K562 (cell line): ENCODE measurements around the gene B4GALT7. TPM values are rescaled to one million over a fixed set of nuclear protein-coding genes. Genes with fewer than 3 reads are reported as not detected.

ENCODE experiments used
- CHCHD3 ChIP-seq: fragments of 250-450 bp; sonication (Bioruptor Pico); IDR thresholded peaks from 2 replicates; pipeline ENCODE4 v2.1.2; 2022; ENCODE audit warnings: mild to moderate bottlenecking
- EGR1 ChIP-seq: fragments of 450-650 bp; conservative IDR thresholded peaks from 2 replicates; pipeline ENCODE4 v1.6.1; 2017; ENCODE audit warnings: mild to moderate bottlenecking
- FOSL1 ChIP-seq: fragments of 200-800 bp; sonication (Bioruptor generic); conservative IDR thresholded peaks from 2 replicates; pipeline ENCODE4 v1.6.1; 2016; ENCODE audit warnings: missing genetic modification characterization, missing compliant biosample characterization
- HCFC1 ChIP-seq: IDR thresholded peaks from 2 replicates; pipeline ENCODE4 v1.6.1; 2012; ENCODE audit warnings: low read depth, low read length, improper control_type of control experiment
- MYBL2 ChIP-seq, 2 experiments: fragments of 450-650 bp in 1 of 2; sonication (generic) in 1 of 2; formaldehyde crosslinking in 1 of 2; IDR thresholded peaks; 2 replicates each; pipeline versions ENCODE4 v1.6.1 to v1.8.1; 2017 to 2022; ENCODE audit warnings: borderline replicate concordance in 1 of 2, inconsistent platforms in 1 of 2, low read depth in 1 of 2, mild to moderate bottlenecking in 1 of 2, missing genetic modification reagents in 1 of 2, moderate library complexity in 1 of 2
- PHB ChIP-seq: fragments of 250-450 bp; sonication (Bioruptor Pico); IDR thresholded peaks from 2 replicates; pipeline ENCODE4 v1.5.0; 2021
- SMAD2 ChIP-seq: fragments of 150-350 bp; IDR thresholded peaks from 2 replicates; pipeline ENCODE4 v1.6.1; 2014; ENCODE audit warnings: low read depth, mild to moderate bottlenecking, low read length
- STAG1 ChIP-seq: sonication (generic); formaldehyde crosslinking; IDR thresholded peaks from 2 replicates; pipeline ENCODE4 v1.5.0; 2020; ENCODE audit warnings: missing genetic modification reagents, borderline replicate concordance
- TBP ChIP-seq: optimal IDR thresholded peaks from 2 replicates; pipeline ENCODE3; 2011; ENCODE audit warnings: low read depth, low read length, improper control_type of control experiment
- ZNF175 ChIP-seq: fragments of 200-800 bp; sonication (Bioruptor generic); IDR thresholded peaks from 2 replicates; pipeline ENCODE4 v1.6.1; 2016; ENCODE audit warnings: low read depth, mild to moderate bottlenecking, missing genetic modification characterization, missing compliant biosample characterization
- ZNF830 ChIP-seq: fragments of 250-450 bp; sonication (Bioruptor Pico); IDR thresholded peaks from 2 replicates; pipeline ENCODE4 v1.5.0; 2021; ENCODE audit warnings: mild to moderate bottlenecking
- polyA plus RNA-seq, 8 experiments: library from polyadenylated mRNA; depleted of rRNA in 4 of 8; stranded (reverse) in 5 of 8; unstranded in 3 of 8; fragments of >200 nt; fragmentation: Nextera tagmentation in 2 of 8; fragmentation: Illumina TruSeq in 1 of 8; extraction: Ambion mirVana in 2 of 8; extraction: Trizol in 1 of 8; gene quantifications; 2 replicates each; pipeline versions ENCODE4 v1.2.1 to v1.2.3, GENCODE V29; 2011 to 2014; ENCODE audit warnings: inconsistent platforms in 1 of 8, missing spikeins in 1 of 8
- total RNA-seq, 7 experiments: library from RNA; depleted of rRNA in 6 of 7; stranded (reverse); fragments of >200 nt in 6 of 7; fragmentation: Illumina TruSeq in 2 of 7; extraction: Trizol in 2 of 7; gene quantifications; 2 replicates each; pipeline versions ENCODE4 v1.2.1 to v1.2.3, GENCODE V29; 2011 to 2021; ENCODE audit warnings: low replicate concordance in 1 of 7
- TF ChIP-seq, protein P1 (sequence below): sonication (generic); formaldehyde crosslinking; IDR thresholded peaks from 2 replicates; pipeline ENCODE4 v1.8.0; 2022; ENCODE audit warnings: mild to moderate bottlenecking, missing genetic modification reagents, borderline replicate concordance
- TF ChIP-seq, protein P2 (sequence below): fragments of 450-650 bp; IDR thresholded peaks from 2 replicates; pipeline ENCODE4 v1.6.1; 2016; ENCODE audit warnings: mild to moderate bottlenecking

Gene B4GALT7
- total and polyA plus RNA-seq, 9 of the 15 experiments (the other 6 are each of a cell fraction or from before 2014, with no cell fraction given) = 0.34 to 17.7 (median 9.1) TPM

DNA sequence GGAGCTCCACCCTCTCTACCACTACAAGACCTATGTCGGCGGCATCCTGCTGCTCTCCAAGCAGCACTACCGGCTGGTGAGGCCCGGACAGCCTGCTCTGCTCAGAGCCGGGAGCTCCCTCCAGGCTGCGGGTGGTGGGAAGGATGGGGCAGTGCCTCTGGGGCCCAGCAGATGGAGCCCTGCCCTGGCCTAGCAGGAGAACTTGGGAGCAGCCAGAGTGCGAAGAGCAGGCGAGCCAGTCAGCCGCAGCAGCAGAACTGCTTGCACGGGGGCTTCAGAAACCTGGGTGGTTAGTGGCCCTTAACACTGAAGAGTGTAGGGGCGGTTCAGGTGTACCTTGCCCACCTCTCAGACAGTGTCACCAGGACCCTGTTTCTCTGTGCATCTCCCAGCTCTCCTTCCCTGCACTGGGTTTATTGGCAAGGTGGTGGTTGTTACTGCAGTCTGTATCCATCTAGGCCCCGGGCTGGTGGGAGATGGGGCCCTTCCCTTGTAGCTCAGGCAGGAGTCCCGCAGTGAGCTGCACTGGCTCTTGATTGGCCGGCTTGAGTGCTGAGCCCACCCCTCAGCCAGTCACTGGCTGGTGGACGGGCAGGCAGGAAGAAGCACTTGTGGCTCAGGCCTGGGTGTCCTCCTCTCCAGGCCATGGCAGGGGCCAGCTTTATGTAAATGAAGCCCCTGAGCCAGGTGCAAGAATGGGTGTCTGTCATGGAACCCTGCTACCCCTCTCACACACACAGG, 7.7 kb downstream of the B4GALT7 start (continued):
- no peak for TF ChIP-seq SMAD2
- no peak for TF ChIP-seq CHCHD3
- TF ChIP-seq TBP = no peak
- TF ChIP-seq EGR1 = no peak
- 0 out of 2 replicates have a peak, but pooled peaks have one; percentile 18 for TF ChIP-seq HCFC1
- TF ChIP-seq FOSL1 (tag) = no peak
- no peak for TF ChIP-seq ZNF830 (CRISPR knock-in tag)
- TF ChIP-seq, protein P1, sequence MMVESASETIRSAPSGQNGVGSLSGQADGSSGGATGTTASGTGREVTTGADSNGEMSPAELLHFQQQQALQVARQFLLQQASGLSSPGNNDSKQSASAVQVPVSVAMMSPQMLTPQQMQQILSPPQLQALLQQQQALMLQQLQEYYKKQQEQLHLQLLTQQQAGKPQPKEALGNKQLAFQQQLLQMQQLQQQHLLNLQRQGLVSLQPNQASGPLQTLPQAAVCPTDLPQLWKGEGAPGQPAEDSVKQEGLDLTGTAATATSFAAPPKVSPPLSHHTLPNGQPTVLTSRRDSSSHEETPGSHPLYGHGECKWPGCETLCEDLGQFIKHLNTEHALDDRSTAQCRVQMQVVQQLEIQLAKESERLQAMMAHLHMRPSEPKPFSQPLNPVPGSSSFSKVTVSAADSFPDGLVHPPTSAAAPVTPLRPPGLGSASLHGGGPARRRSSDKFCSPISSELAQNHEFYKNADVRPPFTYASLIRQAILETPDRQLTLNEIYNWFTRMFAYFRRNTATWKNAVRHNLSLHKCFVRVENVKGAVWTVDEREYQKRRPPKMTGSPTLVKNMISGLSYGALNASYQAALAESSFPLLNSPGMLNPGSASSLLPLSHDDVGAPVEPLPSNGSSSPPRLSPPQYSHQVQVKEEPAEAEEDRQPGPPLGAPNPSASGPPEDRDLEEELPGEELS (CRISPR knock-in tag) = no peak
- no peak for TF ChIP-seq PHB
- TF ChIP-seq ZNF175 = no peak
- no peak for TF ChIP-seq MYBL2 (IDR thresholded peaks at IDR 0.05; ENCODE audit: low read depth)
- no peak for TF ChIP-seq MYBL2 (CRISPR knock-in tag; IDR thresholded peaks at IDR 0.05; ENCODE audit: borderline replicate concordance)
- TF ChIP-seq STAG1 = peak; percentile 57; the same call in 1 of the 2 replicates
- TF ChIP-seq, protein P2, sequence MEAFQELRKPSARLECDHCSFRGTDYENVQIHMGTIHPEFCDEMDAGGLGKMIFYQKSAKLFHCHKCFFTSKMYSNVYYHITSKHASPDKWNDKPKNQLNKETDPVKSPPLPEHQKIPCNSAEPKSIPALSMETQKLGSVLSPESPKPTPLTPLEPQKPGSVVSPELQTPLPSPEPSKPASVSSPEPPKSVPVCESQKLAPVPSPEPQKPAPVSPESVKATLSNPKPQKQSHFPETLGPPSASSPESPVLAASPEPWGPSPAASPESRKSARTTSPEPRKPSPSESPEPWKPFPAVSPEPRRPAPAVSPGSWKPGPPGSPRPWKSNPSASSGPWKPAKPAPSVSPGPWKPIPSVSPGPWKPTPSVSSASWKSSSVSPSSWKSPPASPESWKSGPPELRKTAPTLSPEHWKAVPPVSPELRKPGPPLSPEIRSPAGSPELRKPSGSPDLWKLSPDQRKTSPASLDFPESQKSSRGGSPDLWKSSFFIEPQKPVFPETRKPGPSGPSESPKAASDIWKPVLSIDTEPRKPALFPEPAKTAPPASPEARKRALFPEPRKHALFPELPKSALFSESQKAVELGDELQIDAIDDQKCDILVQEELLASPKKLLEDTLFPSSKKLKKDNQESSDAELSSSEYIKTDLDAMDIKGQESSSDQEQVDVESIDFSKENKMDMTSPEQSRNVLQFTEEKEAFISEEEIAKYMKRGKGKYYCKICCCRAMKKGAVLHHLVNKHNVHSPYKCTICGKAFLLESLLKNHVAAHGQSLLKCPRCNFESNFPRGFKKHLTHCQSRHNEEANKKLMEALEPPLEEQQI = no peak
